Breast epithelium (tissue), 3 donors: ENCODE data around the gene SIGLEC5.

ENCODE experiments used
- CTCF ChIP-seq, 3 donors: fragments of 450-650 bp; IDR thresholded peaks; one replicate each; pipeline ENCODE4 v1.5.1; 2016 to 2017; ENCODE audit warnings: antibody characterized with exemption in 3 of 3, mild to moderate bottlenecking in 3 of 3, moderate library complexity in 3 of 3
- POLR2A ChIP-seq: fragments of 450-650 bp; IDR thresholded peaks from one replicate; pipeline ENCODE4 v1.6.1; 2016; ENCODE audit warnings: antibody characterized with exemption, mild to moderate bottlenecking, moderate library complexity

GRCh38 chr19:51572410-51572809 lies 57.8 kb downstream of the SIGLEC5 start:
- no peak for TF ChIP-seq CTCF (IDR thresholded peaks at IDR 0.05)
- TF ChIP-seq POLR2A, result no peak
